ENCODE results near the gene RTRAF.

DNA sequence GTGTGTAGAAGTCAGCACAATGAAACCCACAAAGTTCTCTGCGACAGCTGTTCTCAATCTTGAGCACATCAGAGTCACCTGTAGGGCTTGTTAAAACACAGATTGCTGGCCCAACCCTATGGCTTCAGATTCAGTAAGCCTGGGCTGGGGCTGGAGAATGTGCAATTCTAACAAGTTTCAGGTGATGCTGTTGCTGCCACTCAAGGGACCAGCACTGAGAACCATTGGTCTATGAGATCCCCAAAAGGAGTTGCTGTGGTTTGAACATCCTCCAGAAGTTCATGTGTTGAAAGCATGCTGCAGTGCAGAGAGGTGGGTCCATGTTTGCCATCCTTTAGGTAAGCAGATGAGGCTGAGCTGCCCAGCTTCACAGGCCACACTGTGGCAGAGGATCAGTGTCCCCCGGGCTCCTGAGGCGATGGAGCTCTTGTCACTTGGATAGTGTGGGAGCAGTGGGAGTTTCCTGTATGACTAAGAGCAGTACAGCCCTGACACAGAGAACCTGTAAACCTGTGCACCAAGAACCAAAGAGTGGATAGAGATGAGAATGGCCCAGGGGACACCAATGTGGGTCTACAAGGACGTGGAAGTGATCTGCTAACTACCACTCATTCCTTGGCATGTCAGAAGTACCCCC is 8.0 kb upstream of the RTRAF start:
- TF ChIP-seq, protein P1, sequence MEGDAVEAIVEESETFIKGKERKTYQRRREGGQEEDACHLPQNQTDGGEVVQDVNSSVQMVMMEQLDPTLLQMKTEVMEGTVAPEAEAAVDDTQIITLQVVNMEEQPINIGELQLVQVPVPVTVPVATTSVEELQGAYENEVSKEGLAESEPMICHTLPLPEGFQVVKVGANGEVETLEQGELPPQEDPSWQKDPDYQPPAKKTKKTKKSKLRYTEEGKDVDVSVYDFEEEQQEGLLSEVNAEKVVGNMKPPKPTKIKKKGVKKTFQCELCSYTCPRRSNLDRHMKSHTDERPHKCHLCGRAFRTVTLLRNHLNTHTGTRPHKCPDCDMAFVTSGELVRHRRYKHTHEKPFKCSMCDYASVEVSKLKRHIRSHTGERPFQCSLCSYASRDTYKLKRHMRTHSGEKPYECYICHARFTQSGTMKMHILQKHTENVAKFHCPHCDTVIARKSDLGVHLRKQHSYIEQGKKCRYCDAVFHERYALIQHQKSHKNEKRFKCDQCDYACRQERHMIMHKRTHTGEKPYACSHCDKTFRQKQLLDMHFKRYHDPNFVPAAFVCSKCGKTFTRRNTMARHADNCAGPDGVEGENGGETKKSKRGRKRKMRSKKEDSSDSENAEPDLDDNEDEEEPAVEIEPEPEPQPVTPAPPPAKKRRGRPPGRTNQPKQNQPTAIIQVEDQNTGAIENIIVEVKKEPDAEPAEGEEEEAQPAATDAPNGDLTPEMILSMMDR (conservative IDR thresholded peaks at IDR 0.05; ENCODE audit: low read length), result no peak
- TF ChIP-seq EZH2phosphoT487 (IDR thresholded peaks at IDR 0.05; ENCODE audit: borderline replicate concordance, low read depth, low read length), result no peak

Data from OCI-LY7 (cell line).